ENCODE data around the gene HCFC1.

HCFC1 gene

DNA sequence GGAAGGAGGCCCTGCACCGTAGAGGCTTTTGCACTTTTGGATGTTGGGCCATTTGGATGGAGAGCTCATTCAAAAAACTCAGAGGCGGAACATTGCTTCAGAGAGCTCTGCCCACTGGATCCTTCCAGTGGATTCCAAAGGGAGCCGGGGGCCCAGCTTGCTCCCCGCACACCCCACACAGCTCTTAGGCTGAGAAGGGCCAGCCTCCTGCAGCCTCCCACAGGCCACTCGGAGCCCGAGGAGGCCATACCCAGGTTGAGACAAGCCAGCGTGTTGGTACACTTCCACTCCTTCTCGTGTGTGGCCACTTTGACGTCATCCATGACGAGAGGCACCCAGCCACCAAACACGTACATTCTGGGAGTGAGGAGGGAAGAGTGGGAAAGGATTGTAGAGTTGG is 10.3 kb downstream of the HCFC1 start:
- Mint-ChIP-seq H3K9me3 (no peaks in the 10 kb centered on the region), H3K36me3 (ENCODE audit: low read depth) (peaks cover 9% of the 10 kb centered on the region), H3K27ac (no peak overlapping the region), H3K27me3 (no peaks in the 10 kb centered on the region), H3K4me3 (no peak overlapping the region), H3K4me1 (peaks cover 14% of the 10 kb centered on the region)
- no peak for ATAC-seq
- no peak for DNase-seq

DNA sequence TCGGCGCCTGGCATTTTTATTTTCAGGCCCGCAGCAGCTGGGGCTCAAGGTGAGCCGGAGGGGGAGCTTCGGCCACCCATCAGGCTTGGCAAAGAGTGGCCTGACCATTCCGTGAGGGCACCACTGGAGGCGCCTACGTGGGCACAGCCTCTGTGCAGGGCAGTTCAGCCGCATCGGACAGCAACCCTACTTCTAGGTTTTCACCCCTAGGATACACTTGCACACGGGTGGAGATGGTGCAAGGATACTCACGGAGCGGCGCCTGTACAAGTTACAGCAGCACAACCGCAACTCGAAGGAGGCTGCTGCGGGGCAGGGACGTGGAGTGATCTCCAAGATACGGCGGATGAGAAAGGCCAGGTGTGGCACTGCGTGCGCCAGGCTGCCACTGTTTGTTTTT is 10.8 kb downstream of the HCFC1 start:
- no peaks in the 10 kb centered on the region for H3K27me3 Mint-ChIP-seq
- H3K4me1 Mint-ChIP-seq = peaks cover 10% of the 10 kb centered on the region
- peaks cover 12% of the 10 kb centered on the region for H3K36me3 Mint-ChIP-seq (ENCODE audit: low read depth)
- H3K9me3 Mint-ChIP-seq = no peaks in the 10 kb centered on the region
- no peak overlapping the region for H3K27ac Mint-ChIP-seq
- H3K4me3 Mint-ChIP-seq = no peak overlapping the region
- ATAC-seq = no peak
- DNase-seq = no peak

DNA sequence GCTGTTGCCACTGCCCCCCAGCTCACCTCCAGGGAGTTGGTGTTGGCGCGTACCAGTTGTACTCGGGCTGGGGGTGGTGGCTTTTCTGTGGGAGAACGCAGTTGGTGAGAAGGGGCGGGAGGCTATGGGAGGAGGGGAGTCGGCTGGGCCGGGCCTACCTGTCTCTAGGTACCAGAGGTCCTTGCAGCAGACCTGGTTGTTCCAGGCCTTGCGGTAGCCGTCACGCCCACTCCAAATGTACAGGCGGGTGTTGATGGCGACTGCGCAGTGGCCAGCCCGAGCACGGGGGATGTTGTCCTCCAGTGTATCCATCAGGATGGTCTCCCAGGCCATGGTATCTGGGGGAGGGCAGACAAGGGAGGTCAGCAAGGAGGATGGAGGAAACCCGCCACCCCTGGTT is 11.5 kb downstream of the HCFC1 start:
- ATAC-seq (no peak), DNase-seq (no peak)
- Mint-ChIP-seq H3K27ac (no peak overlapping the region), H3K9me3 (no peaks in the 10 kb centered on the region), H3K27me3 (no peaks in the 10 kb centered on the region), H3K36me3 (ENCODE audit: low read depth) (peaks cover 14% of the 10 kb centered on the region), H3K4me1 (peaks cover 5% of the 10 kb centered on the region), H3K4me3 (no peak overlapping the region)

DNA sequence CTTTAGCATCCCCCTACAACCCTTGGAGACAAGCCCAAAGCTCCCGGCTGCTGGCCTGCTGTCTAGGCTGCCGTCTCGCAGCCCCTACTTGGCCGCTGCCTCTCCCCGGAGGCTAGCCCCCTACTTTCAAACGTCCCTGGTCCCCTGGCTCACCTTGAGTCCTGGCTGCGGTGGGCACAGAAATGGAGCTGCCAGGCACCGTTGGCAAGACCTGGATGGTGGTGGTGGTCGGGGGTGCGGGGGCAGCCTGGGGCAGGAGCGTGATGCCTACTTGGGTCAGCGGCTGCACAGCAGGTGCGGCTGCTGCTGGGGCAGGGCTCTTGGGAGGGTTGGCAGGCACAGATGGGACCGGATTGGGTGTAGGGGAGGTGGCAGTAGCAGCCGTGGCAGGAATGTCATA is 12.0 kb downstream of the HCFC1 start:
- Mint-ChIP-seq H3K36me3 (ENCODE audit: low read depth) (peaks cover 14% of the 10 kb centered on the region), H3K27me3 (no peaks in the 10 kb centered on the region), H3K4me3 (no peak overlapping the region), H3K9me3 (no peaks in the 10 kb centered on the region), H3K27ac (no peak overlapping the region), H3K4me1 (peaks cover under 1% of the 10 kb centered on the region)
- DNase-seq (no peak), ATAC-seq (no peak)

DNA sequence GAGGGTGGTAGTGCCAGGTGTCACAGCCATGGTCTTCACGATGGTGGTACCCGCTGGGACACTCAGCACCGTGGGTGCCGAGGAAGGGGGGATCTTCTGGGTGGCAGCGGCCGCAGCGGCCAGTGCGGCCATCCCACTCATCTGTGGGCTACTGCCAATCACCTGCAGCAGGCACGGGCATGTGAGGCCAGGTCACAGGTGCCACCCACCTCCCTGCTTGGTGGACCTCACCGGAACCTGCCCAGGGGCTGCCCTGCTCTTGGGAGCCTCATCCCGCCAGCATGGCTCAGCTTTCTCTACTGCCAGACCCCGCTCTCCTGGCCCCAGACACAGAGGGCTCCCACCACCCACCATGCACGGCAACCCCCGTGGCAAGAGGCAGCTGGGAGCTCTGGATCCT is 13.0 kb downstream of the HCFC1 start:
- no peaks in the 10 kb centered on the region for H3K27me3 Mint-ChIP-seq
- H3K4me3 Mint-ChIP-seq = no peak overlapping the region
- H3K4me1 Mint-ChIP-seq = peaks cover 4% of the 10 kb centered on the region
- ATAC-seq (no peak), DNase-seq (no peak)
- H3K36me3 Mint-ChIP-seq (ENCODE audit: low read depth) = peaks cover 20% of the 10 kb centered on the region
- no peaks in the 10 kb centered on the region for H3K9me3 Mint-ChIP-seq
- no peak overlapping the region for H3K27ac Mint-ChIP-seq

DNA sequence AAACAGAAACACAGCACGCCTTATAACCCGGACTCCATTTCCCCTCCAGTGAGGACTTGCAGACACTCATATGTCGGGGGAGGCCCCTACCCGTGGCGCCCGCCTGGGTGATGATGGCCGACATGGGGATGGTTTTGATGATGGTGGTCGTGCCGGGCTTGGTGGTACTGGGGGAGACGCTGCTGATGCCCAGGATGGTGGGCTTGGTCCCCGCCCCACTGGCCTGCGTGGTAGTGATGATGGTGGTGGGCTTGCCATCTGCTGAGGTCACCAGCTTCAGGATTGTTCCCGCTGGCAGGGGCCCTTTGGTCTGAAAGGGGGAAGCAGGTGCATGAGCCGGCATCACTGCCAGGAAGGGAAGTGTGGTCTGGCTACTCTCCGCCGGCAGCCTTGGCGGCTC is 14.4 kb downstream of the HCFC1 start:
- H3K27me3 Mint-ChIP-seq = no peaks in the 10 kb centered on the region
- no peak overlapping the region for H3K27ac Mint-ChIP-seq
- H3K36me3 Mint-ChIP-seq (ENCODE audit: low read depth) = peaks cover 20% of the 10 kb centered on the region
- DNase-seq (no peak), ATAC-seq (no peak)
- no peaks in the 10 kb centered on the region for H3K9me3 Mint-ChIP-seq
- peaks cover 10% of the 10 kb centered on the region for H3K4me1 Mint-ChIP-seq
- no peak overlapping the region for H3K4me3 Mint-ChIP-seq

DNA sequence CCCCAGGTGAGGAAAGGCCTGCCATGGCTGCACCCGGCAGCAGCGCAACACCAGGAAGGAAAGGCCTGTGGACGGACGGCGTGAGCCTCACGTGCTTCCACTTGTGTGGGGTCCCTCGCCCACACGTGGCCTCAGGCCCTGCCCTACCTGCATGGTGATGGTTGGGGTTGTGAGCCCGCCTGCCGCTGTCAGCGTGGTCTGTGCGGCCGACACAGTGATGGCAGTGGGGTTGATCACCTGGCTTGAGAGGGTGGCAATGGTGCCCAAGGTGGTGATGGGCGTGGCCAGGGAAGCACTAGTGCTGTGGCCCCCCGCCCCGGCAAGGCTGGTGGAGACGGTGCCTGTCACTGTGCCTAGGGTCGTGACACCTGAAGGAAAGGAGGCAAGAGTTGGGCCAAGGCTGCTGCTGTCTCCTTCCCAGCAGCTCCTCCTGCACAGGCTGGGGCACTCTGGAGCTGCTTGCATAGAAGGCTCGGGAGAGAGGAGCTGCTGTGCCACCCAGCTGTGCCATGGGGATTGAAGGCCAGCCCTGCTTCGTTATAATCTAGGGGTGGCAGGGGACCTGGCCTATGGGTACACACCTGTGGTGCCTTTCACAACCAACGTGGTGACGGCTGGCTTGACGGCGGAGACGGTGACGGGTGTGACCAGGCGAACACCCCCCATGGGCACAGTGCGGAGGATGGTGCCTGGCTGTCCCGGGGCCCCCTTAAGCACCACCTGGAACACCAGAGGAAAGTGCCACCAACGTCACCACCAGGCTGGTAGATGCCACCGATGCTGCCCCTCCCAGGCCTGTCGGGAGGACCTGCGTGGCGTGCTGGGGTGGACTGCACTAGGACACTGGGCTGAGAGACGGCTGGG is 15.3 kb downstream of the HCFC1 start:
- Mint-ChIP-seq H3K27ac (no peak overlapping the region), H3K36me3 (ENCODE audit: low read depth) (peaks cover 24% of the 10 kb centered on the region), H3K4me3 (no peak overlapping the region)

DNA sequence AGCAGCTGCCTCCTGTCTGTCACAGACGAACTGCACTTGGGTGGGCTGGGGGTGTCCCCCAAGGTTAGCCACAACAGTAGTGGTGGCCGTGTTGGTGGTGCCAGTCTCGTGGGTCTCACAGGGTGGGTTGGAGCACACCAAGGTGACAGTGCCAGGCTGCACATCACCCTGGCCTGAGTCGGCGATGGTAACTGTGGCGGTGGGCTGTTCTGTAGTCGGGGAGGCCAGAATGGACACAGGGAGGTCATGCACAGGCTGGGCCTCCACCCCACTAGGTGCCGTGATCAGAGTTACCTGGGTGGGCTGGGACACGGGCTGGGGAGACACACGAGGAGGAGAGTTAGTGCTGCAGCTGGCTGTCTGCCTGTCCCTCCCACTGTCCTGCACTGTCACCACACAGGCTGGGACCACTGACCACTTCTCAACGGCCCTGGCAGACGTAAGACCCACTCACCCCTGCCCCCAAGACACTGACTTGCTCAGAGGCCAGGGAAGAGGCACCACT is 16.3 kb downstream of the HCFC1 start:
- peaks cover 22% of the 10 kb centered on the region for H3K36me3 Mint-ChIP-seq (ENCODE audit: low read depth)
- H3K4me3 Mint-ChIP-seq = no peak overlapping the region
- no peaks in the 10 kb centered on the region for H3K27me3 Mint-ChIP-seq
- no peak overlapping the region for H3K27ac Mint-ChIP-seq
- peaks cover 22% of the 10 kb centered on the region for H3K4me1 Mint-ChIP-seq
- ATAC-seq = no peak
- DNase-seq = no peak
- no peaks in the 10 kb centered on the region for H3K9me3 Mint-ChIP-seq

More for the DNA sequence above, 15.3 kb downstream of the HCFC1 start:
- DNase-seq (no peak), ATAC-seq (no peak)
- H3K9me3 Mint-ChIP-seq = no peaks in the 10 kb centered on the region
- no peaks in the 10 kb centered on the region for H3K27me3 Mint-ChIP-seq
- peaks cover 13% of the 10 kb centered on the region for H3K4me1 Mint-ChIP-seq

DNA sequence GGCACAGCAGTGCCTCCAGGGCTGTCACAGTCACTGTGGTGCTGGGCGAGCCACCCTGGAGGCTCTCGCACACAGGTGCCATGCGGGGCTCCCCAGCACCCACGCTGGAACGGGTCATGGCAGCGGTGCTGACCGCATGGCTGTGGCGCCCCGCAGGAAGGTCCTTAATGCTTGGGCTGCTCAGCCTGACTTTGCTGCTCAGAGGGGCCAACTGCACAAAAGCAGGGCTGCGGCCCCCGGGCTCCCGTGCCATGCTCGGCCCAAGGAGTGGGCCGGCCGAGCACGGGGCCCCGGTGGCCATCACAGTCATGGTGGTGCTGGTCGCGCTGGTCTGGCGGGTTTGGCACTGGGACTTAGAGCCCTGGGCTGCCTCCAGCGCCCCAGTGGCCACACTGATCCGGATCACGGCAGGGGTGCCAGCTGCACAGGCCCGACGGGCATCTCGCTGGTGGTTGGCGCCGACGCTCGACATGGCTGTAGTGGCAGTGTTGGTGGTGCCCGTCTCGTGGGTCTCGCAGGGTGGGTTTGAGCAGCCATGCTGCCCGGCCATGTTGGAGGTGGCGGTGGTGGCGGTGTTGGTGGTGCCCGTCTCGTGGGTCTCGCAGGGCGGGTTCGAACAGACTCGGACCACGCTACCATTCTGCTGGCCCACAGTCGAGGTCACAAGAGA is 16.9 kb downstream of the HCFC1 start:
- peaks cover 23% of the 10 kb centered on the region for H3K36me3 Mint-ChIP-seq (ENCODE audit: low read depth)

DNA sequence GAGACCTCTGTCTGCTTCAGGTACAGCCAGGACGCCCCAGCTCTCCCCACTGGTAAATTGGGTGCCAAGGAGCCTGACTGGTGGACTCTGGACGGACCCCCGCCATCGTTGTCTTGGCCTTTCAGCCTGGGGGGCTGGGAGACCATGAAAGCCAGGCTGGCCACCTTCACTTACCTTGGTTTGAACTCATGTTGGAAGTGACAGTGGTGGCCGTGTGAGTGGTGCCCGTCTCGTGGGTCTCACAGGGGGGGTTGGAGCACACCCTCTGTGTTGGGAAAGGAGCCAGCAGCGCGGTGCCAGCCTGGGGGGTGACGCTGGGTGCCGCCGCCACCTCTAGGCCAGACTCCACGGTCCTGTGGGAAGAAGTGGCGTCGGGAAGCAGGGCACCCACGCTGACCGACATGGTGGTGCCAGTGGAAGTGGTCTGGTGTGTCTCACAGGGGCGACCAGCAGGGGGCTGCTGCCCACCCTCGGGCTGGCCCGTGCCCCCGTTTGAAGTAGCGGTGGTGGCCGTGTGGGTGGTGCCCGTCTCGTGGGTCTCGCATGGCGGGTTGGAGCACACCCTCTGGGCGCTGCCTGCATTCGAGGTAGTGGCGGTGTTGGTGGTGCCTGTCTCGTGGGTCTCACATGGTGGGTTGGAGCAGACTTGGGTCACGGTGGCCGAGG is 17.6 kb downstream of the HCFC1 start:
- Mint-ChIP-seq H3K27ac (no peak overlapping the region), H3K4me1 (peaks cover 31% of the 10 kb centered on the region), H3K36me3 (ENCODE audit: low read depth) (peaks cover 26% of the 10 kb centered on the region), H3K27me3 (no peaks in the 10 kb centered on the region), H3K4me3 (no peak overlapping the region), H3K9me3 (no peaks in the 10 kb centered on the region)
- DNase-seq = no peak
- no peak for ATAC-seq

More for the DNA sequence above, 16.9 kb downstream of the HCFC1 start:
- H3K9me3 Mint-ChIP-seq = no peaks in the 10 kb centered on the region
- H3K27ac Mint-ChIP-seq = no peak overlapping the region
- no peak overlapping the region for H3K4me3 Mint-ChIP-seq
- peaks cover 25% of the 10 kb centered on the region for H3K4me1 Mint-ChIP-seq
- no peaks in the 10 kb centered on the region for H3K27me3 Mint-ChIP-seq
- DNase-seq = no peak
- no peak for ATAC-seq

DNA sequence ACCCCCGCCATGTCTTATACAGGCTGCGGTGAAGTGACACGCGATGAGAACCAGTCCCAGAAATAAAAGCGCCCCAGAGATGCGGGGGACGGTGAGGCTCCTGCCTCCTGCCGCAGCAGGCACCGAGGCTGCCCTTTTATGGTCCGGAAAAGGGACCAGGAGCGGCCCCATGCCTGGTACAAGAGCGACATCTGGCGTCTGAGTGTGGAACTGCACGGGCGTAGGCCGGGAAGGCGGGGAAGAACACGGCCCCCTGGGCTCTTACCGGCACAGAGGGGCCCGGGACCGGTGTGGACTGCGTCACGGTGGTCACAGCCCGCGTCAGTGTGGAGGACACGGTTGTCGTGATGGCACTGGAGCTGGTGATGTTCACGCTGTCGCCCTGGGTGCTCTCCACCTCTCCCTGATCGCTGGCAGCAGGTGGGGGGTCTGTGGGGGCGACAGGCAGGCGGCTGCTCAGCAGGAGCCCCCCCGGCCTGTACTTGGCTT is 18.2 kb downstream of the HCFC1 start:
- Mint-ChIP-seq H3K9me3 (no peaks in the 10 kb centered on the region), H3K36me3 (ENCODE audit: low read depth) (peaks cover 26% of the 10 kb centered on the region), H3K4me3 (no peak overlapping the region), H3K27me3 (no peaks in the 10 kb centered on the region), H3K4me1 (peaks cover 37% of the 10 kb centered on the region), H3K27ac (no peak overlapping the region)
- DNase-seq (peak; percentile 80), ATAC-seq (peak; percentile 63)

DNA sequence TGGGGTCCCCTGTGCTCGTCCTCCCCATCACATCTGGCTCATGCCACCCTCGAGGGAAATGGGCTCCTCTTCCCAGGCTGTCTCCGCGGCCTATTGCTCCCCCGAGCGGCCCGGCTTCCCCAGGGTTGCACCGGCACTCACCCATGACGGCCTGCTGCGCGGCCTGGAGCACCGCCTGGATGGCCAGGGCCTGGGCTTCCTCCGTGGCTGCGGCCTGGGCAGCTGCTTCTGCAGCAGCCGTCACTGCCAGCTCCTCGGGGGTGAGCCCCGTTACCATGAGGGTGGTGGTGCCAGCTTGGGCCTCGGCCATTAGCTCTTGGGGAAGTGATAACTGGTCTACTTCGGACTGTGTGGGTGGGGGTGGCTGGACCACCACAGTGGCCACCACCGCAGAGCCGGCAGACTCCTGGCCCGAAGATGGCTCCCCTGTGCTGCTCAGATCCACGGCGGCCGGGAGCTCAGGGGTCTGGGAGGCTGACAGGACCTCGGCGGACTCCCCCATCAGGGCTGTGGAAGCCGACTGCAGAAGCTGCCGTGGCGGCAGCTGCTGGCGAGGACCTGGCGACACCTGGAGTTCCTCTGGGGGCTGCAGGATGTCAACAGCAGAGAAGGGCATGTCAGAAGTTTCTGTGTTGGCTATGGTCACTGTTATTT is 19.1 kb downstream of the HCFC1 start:
- no peak for ATAC-seq
- no peaks in the 10 kb centered on the region for H3K9me3 Mint-ChIP-seq
- H3K4me1 Mint-ChIP-seq = peaks cover 46% of the 10 kb centered on the region
- no peak for DNase-seq
- H3K4me3 Mint-ChIP-seq = no peak overlapping the region
- peaks cover 27% of the 10 kb centered on the region for H3K36me3 Mint-ChIP-seq (ENCODE audit: low read depth)
- no peak overlapping the region for H3K27ac Mint-ChIP-seq
- H3K27me3 Mint-ChIP-seq = no peaks in the 10 kb centered on the region

DNA sequence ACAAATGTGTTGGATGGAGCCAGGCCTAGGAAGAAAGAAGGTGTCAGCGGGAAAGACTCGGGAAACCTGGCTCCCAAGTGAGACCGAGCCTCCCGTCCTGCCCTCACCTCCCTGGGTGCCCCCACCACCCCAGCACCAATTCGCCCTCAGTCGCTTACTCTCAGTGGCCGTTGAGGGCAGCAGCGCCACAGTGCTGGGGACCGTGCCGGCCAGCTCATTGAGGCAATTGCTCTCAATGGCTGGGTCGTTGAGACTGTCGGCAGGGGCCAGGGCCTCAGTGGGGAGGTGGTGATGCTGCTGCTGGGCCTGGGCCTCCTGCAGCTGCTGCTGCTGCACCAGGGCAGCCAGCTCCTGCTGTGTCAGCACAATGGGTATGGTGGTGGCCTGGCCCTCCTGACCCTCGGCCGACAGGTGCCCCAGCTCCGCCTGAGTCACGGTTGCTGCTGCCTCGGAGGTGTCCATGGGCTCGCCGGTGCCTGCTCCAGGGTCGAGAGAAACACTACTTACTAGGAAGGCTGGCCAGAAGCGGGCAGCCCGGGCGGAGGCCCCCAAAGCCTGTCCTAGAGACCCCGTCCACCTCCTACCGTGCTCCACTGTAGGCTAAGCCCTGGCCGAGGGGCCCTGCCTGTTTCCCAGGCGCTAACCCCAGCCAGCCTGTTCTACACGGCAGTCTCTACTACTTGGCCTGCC is 19.8 kb downstream of the HCFC1 start:
- H3K27ac Mint-ChIP-seq = peak overlapping the region; percentile 52
- no peaks in the 10 kb centered on the region for H3K9me3 Mint-ChIP-seq
- H3K36me3 Mint-ChIP-seq (ENCODE audit: low read depth) = peaks cover 29% of the 10 kb centered on the region
- H3K27me3 Mint-ChIP-seq = no peaks in the 10 kb centered on the region
- peaks cover 48% of the 10 kb centered on the region for H3K4me1 Mint-ChIP-seq
- ATAC-seq (no peak), DNase-seq (no peak)
- H3K4me3 Mint-ChIP-seq = no peak overlapping the region

DNA sequence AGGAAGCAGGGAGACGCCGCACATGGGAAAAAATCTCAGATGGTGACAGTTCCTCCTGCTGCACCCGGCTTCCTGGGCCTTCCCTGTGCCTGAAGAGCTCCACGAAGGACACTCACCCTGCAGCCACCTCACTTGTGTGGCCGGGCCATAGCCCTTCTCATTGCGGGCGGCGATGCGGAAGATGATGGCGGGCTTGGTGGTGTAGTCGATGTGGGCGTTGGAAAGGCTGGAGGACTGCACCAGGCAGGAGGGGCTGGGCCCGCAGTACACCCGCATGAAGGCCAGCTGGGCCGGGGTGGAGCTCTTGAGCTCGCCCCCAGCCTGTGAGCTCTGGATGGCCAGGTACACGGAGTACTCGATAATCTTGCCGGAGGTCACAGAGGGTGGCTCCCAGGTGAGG is 21.5 kb downstream of the HCFC1 start:
- Mint-ChIP-seq H3K27ac (peak overlapping the region; percentile 91), H3K4me3 (no peak overlapping the region), H3K27me3 (no peaks in the 10 kb centered on the region), H3K9me3 (no peaks in the 10 kb centered on the region), H3K4me1 (peaks cover 48% of the 10 kb centered on the region), H3K36me3 (ENCODE audit: low read depth) (peaks cover 25% of the 10 kb centered on the region)
- no peak for ATAC-seq
- DNase-seq = no peak

Measured in activated naive CD8-positive, alpha-beta T cell treated with anti-CD3 and anti-CD28 coated beads, Interleukin-2, amount 50 U/mL, for 24 hours (primary cell).